CD8-positive, alpha-beta memory T cell (primary cell): ENCODE results near the gene MUCL3. TPM values are rescaled to one million over a fixed set of nuclear protein-coding genes. Genes with fewer than 3 reads are reported as not detected.
A peak's percentile ranks its signal among the peaks of the same experiment; 100 is the strongest.
"Not testable (repeated sequence)": the region's sequence is repeated elsewhere in the genome, so short reads cannot be mapped to it uniquely, and the experiment has no call there.

Experiments used
- CTCF ChIA-PET: fragments of 350-600 bp; sonication (Branson Sonifier 250); formaldehyde crosslinking; loops from one replicate; lab custom pipeline; 2021; ENCODE audit warnings: antibody characterized with exemption; lab: Charles Lee
- POLR2A ChIA-PET: fragments of 350-600 bp; sonication (Branson Sonifier 250); formaldehyde crosslinking; loops from one replicate; lab custom pipeline; 2021; ENCODE audit warnings: antibody characterized with exemption; lab: Charles Lee
- DNase-seq, 5 donors: peaks; one replicate each; pipeline versions ENCODE4 v3.0.0 to v3.0.0-alpha.2; 2020 to 2022; ENCODE audit warnings: mixed read lengths in 1 of 5
- H3K27ac ChIP-seq: one replicate; pipeline ENCODE4 v1.7.0; 2013; ENCODE audit warnings: low read depth, mild to moderate bottlenecking, low read length, moderate library complexity
- H3K27me3 ChIP-seq: 2 replicates; pipeline ENCODE4 v1.7.0; 2013; ENCODE audit warnings: low read length, mild to moderate bottlenecking; ENCODE audit not compliant: insufficient read depth, poor library complexity, severe bottlenecking
- H3K36me3 ChIP-seq: 2 replicates; pipeline ENCODE4 v1.7.0; 2013; ENCODE audit warnings: mild to moderate bottlenecking, low read length, moderate library complexity; ENCODE audit not compliant: insufficient read depth
- H3K4me1 ChIP-seq: 2 replicates; pipeline ENCODE4 v1.7.0; 2013; ENCODE audit warnings: mild to moderate bottlenecking, low read length, moderate library complexity; ENCODE audit not compliant: insufficient read depth
- H3K4me3 ChIP-seq: 2 replicates; pipeline ENCODE4 v1.7.0; 2013; ENCODE audit warnings: mild to moderate bottlenecking, low read length
- H3K9me3 ChIP-seq: 2 replicates; pipeline ENCODE4 v1.7.0; 2013; ENCODE audit warnings: mild to moderate bottlenecking, low read length
- H3K27ac Mint-ChIP-seq, 8 donors: one replicate each; pipeline ENCODE4 v1.8.0; 2020 to 2021; ENCODE audit warnings: mixed read lengths in 8 of 8, mild to moderate bottlenecking in 6 of 8, inconsistent platforms in 3 of 8, moderate library complexity in 3 of 8
- H3K27me3 Mint-ChIP-seq, 2 donors: one replicate each; pipeline ENCODE4 v1.8.0; 2020 to 2021; ENCODE audit warnings: mixed read lengths in 2 of 2, mild to moderate bottlenecking in 1 of 2, moderate library complexity in 1 of 2
- H3K36me3 Mint-ChIP-seq, 3 donors: one replicate each; pipeline ENCODE4 v1.8.0; 2020 to 2021; ENCODE audit warnings: mixed read lengths in 3 of 3, inconsistent platforms in 1 of 3, mild to moderate bottlenecking in 1 of 3
- H3K4me1 Mint-ChIP-seq, 3 donors: one replicate each; pipeline ENCODE4 v1.8.0; 2020 to 2021; ENCODE audit warnings: mixed read lengths in 3 of 3, inconsistent platforms in 1 of 3, mild to moderate bottlenecking in 1 of 3
- H3K4me3 Mint-ChIP-seq, 7 donors: one replicate each; pipeline ENCODE4 v1.8.0; 2020 to 2021; ENCODE audit warnings: mixed read lengths in 7 of 7, mild to moderate bottlenecking in 6 of 7, moderate library complexity in 4 of 7, inconsistent platforms in 2 of 7
- H3K9me3 Mint-ChIP-seq, 5 donors: one replicate each; pipeline ENCODE4 v1.8.0; 2020 to 2022; ENCODE audit warnings: mixed read lengths in 5 of 5, mild to moderate bottlenecking in 3 of 5, moderate library complexity in 2 of 5, inconsistent platforms in 1 of 5
- polyA plus RNA-seq: library from polyadenylated mRNA; unstranded; fragments of 300-500 nt; fragmentation: Illumina TruSeq; gene quantifications from one replicate; pipeline ENCODE4 v1.2.3, GENCODE V29; 2021
- total RNA-seq, 2 experiments: library from RNA; stranded (reverse); gene quantifications; one replicate each; pipeline ENCODE4 v1.2.3, GENCODE V29; 2021

The MUCL3 gene
- total and polyA plus RNA-seq, 3 experiments from 2014 or later = not detected

DNA sequence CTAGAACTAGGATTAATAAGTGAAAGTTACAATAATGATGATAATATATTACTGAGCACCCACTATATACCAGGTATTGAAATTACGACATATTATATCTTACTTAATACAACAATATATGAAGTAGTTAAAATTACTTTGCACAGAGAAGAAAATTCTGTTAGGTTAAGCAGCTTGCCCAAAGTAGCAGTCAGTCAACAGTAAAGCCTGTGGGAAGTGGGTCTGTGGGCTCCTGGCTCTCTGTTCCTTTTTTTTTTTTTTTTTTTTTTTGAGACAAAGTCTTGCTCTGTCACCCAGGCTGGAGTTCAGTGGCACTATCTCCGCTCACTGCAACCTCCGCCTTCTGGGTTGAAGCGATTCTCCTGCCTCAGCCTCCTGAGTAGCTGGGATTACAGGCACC, 37.5 kb upstream of the MUCL3 start:
- Mint-ChIP-seq H3K9me3 (no peaks in the 10 kb centered on the region), H3K36me3 (peaks cover 0 to 18% (median 0%) of the 10 kb centered on the region in 3 donors), H3K4me3 (no peak overlapping the region), H3K27me3 (no peaks in the 10 kb centered on the region), H3K4me1 (peaks cover 9 to 11% (median 10%) of the 10 kb centered on the region in 3 donors), H3K27ac (no peak overlapping the region)
- Histone ChIP-seq H3K4me1 (peaks cover under 1% of the 10 kb centered on the region), H3K4me3 (no peak overlapping the region), H3K27ac (no peak overlapping the region), H3K27me3 (no peaks in the 10 kb centered on the region), H3K9me3 (no peaks in the 10 kb centered on the region), H3K36me3 (no peaks in the 10 kb centered on the region)
- no peak for DNase-seq
- ChIA-PET CTCF (no interaction called here), POLR2A (interaction anchor here (0.7 kb wide), 1 partner anchor 9 kb away, joined by 3 read pairs; no protein-coding TSS in a partner anchor)

DNA sequence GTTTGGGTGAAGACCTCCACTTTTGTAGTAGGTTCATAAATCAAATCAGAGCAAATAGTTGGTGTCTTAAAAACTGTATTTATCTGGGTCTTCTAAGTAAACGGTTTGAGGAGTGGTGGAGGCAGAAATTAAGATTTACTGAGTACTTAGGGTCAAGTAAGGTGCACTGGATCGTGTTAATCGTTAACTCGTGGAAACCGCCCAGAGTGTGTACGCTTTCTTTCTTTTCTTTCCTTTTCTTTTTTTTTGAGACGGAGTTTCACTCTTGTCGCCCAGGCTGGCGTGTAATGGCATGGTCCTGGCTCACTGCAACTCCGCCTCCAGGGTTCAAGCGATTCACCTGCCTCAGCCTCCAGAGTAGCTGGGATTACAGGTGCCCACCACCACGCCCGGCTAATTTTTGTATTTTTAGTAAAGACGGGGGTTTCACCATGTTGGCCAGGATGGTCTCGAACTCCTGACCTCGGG, 33.4 kb upstream of the MUCL3 start:
- Histone ChIP-seq H3K4me1 (peaks cover 11% of the 10 kb centered on the region), H3K4me3 (peak overlapping the region; percentile 99)
- not testable (repeated sequence) for H3K36me3 ChIP-seq, DNase-seq, H3K27me3 ChIP-seq, H3K27me3 Mint-ChIP-seq, H3K9me3 ChIP-seq, H3K9me3 Mint-ChIP-seq, H3K27ac ChIP-seq
- ChIA-PET CTCF (interaction anchor here (0.7 to 1.6 kb wide), 6 partner anchors 16 to 180 kb away, joined by 3 to 5 read pairs (median 3); no protein-coding TSS in a partner anchor), POLR2A (interaction anchor here (1.0 kb wide), 1 partner anchor 48 kb away, joined by 10 read pairs; no protein-coding TSS in a partner anchor)
- Mint-ChIP-seq H3K4me3 (peak overlapping the region; percentile 97 to 100 (median 99)), H3K4me1 (peaks cover 20 to 22% (median 22%) of the 10 kb centered on the region in 3 donors), H3K36me3 (peaks cover 4 to 31% (median 4%) of the 10 kb centered on the region in 3 donors), H3K27ac (peak overlapping the region in 2 of 8 donors; percentile 60 to 94)

GRCh38 chr6:30907758-30908591, 32.8 kb upstream of the MUCL3 start, which contains the start of gene GTF2H4:
Gene GTF2H4 (plus strand): TSS chr6:30908207.
- Mint-ChIP-seq H3K4me1 (peaks cover 20 to 28% (median 22%) of the 10 kb centered on the region in 3 donors), H3K4me3 (peak within 1 kb of the TSS; percentile 97 to 100 (median 99))
- CTCF ChIA-PET = interaction anchor here (0.7 to 1.6 kb wide), 5 partner anchors 17 to 179 kb away, joined by 3 to 5 read pairs (median 3); no protein-coding TSS in a partner anchor

GRCh38 chr6:30908700-30909099, 32.1 kb upstream of the MUCL3 start:
- DNase-seq = no peak
- Mint-ChIP-seq H3K36me3 (peaks cover 4 to 42% (median 4%) of the 10 kb centered on the region in 3 donors), H3K9me3 (no peaks in the 10 kb centered on the region), H3K27ac (peak overlapping the region in 6 of 8 donors; percentile 40 to 94 (median 90)), H3K27me3 (no peaks in the 10 kb centered on the region), H3K4me1 (peaks cover 26 to 35% (median 27%) of the 10 kb centered on the region in 3 donors), H3K4me3 (peak overlapping the region; percentile 97 to 100 (median 99))
- ChIA-PET CTCF (interaction anchor here (0.5 kb wide), 1 partner anchor 235 kb away, joined by 3 read pairs; no protein-coding TSS in a partner anchor), POLR2A (no interaction called here)
- H3K27ac ChIP-seq = peak overlapping the region; percentile 66
- H3K27me3 ChIP-seq = no peaks in the 10 kb centered on the region
- H3K4me3 ChIP-seq = peak overlapping the region; percentile 99
- peaks cover 10% of the 10 kb centered on the region for H3K36me3 ChIP-seq
- H3K9me3 ChIP-seq = no peaks in the 10 kb centered on the region
- H3K4me1 ChIP-seq = peaks cover 11% of the 10 kb centered on the region

More at GRCh38 chr6:30907758-30908591, 32.8 kb upstream of the MUCL3 start, which contains the start of gene GTF2H4:
- H3K36me3 Mint-ChIP-seq = peaks cover 4 to 37% (median 4%) of the 10 kb centered on the region in 3 donors
- peak within 1 kb of the TSS; percentile 40 to 95 (median 92) for H3K27ac Mint-ChIP-seq
- Histone ChIP-seq H3K27me3 (no peaks in the 10 kb centered on the region), H3K4me3 (peak within 1 kb of the TSS; percentile 99), H3K36me3 (peaks cover 10% of the 10 kb centered on the region), H3K4me1 (peaks cover 11% of the 10 kb centered on the region), H3K9me3 (no peaks in the 10 kb centered on the region), H3K27ac (peak within 1 kb of the TSS; percentile 66)
- H3K9me3 Mint-ChIP-seq = no peaks in the 10 kb centered on the region
- POLR2A ChIA-PET = interaction anchor here (1.0 kb wide), 1 partner anchor 48 kb away, joined by 10 read pairs; no protein-coding TSS in a partner anchor
- no peaks in the 10 kb centered on the region for H3K27me3 Mint-ChIP-seq
- DNase-seq = peak; percentile 89 to 94 (median 90)

DNA sequence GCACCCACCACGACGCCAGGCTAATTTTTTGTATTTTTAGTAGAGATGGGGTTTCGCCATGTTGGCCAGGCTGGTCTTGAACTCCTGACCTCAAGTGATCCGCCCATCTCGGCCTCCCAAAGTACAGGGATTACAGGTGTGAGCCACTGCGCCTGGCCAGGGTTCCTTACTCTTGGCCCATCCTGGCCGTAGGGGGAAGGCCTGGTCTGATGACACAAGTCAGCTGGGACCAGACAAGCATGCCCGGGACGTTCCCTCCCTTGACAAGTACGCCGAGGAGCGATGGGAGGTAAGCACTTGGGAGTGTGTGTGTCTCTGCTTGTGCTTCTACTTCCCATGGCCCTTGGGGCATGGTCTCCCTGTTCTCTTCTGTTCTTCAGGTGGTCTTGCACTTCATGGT, 30.3 kb upstream of the MUCL3 start:
- peaks cover 22% of the 10 kb centered on the region for H3K4me1 ChIP-seq
- H3K36me3 ChIP-seq, DNase-seq, H3K4me3 ChIP-seq, POLR2A ChIA-PET, H3K27me3 Mint-ChIP-seq, H3K27ac ChIP-seq, H3K27me3 ChIP-seq, H3K9me3 ChIP-seq, H3K9me3 Mint-ChIP-seq, H3K27ac Mint-ChIP-seq: not testable (repeated sequence)
- H3K4me3 Mint-ChIP-seq = peak overlapping the region in 2 of 7 donors; percentile 51 to 97
- peaks cover 35 to 51% (median 42%) of the 10 kb centered on the region in 3 donors for H3K4me1 Mint-ChIP-seq
- CTCF ChIA-PET = interaction anchor here (1.4 kb wide), 1 partner anchor 8 kb away, joined by 3 read pairs; no protein-coding TSS in a partner anchor
- peaks cover 4 to 44% (median 4%) of the 10 kb centered on the region in 3 donors for H3K36me3 Mint-ChIP-seq

DNA sequence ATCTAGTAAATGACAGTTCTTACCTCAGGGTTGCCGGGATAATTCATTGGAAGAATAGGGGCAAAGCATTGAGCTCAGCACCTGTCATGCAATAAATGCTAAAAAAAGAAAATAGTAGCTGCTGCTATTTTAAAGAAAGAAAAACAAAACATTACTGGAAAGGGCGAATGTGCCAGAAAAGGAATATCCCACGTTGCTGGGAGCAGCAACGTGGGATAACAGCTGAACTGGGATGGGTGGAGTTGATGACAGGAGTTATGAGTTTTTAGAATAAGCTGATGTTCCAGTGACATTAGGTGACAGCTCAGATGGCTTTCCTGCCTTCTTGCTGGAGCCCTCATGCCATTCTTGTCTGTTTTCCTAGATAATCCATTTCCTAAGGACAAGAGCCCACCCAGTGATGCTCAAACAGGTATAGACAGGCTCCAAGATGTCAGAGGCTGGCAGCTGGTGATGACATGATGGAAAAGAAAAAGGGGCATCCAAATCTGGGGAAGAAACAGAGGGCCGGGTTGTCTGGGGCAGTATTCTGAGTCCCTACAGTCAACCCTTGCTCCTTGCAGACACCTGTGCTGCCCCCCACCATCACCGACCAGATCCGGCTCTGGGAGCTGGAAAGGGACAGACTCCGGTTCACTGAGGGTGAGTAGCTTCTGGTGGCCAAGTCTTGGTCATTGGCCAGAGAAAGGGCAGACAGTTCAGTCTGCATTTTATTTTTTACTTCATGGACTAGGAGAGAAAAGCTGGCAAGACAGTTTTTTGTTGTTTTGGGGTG, 27.8 kb upstream of the MUCL3 start:
- H3K9me3 ChIP-seq = no peaks in the 10 kb centered on the region
- DNase-seq = no peak
- H3K27me3 Mint-ChIP-seq = peaks cover 0 to 3% of the 10 kb centered on the region in 2 donors
- no peaks in the 10 kb centered on the region for H3K9me3 Mint-ChIP-seq
- peak overlapping the region; percentile 82 to 97 (median 93) for H3K4me3 Mint-ChIP-seq
- POLR2A ChIA-PET = interaction anchor here (2.1 kb wide), 1 partner anchor 43 kb away, joined by 12 read pairs; no protein-coding TSS in a partner anchor
- H3K4me3 ChIP-seq = peak overlapping the region; percentile 94
- H3K27ac Mint-ChIP-seq = peak overlapping the region in 7 of 8 donors; percentile 43 to 90 (median 74)
- CTCF ChIA-PET = interaction anchor here (0.7 to 2.2 kb wide), 8 partner anchors 42 to 454 kb away, joined by 3 to 9 read pairs (median 4); no protein-coding TSS in a partner anchor
- H3K27ac ChIP-seq = no peak overlapping the region
- peaks cover 22% of the 10 kb centered on the region for H3K4me1 ChIP-seq
- H3K4me1 Mint-ChIP-seq = peaks cover 43 to 60% (median 54%) of the 10 kb centered on the region in 3 donors
- H3K36me3 ChIP-seq = peaks cover 22% of the 10 kb centered on the region
- H3K36me3 Mint-ChIP-seq = peaks cover 4 to 65% (median 4%) of the 10 kb centered on the region in 3 donors
- no peaks in the 10 kb centered on the region for H3K27me3 ChIP-seq

GRCh38 chr6:30913721-30914075, 27.1 kb upstream of the MUCL3 start:
- Mint-ChIP-seq H3K27ac (peak overlapping the region in 7 of 8 donors; percentile 68 to 90 (median 82)), H3K36me3 (peaks cover 4 to 64% (median 4%) of the 10 kb centered on the region in 3 donors), H3K4me3 (peak overlapping the region; percentile 82 to 97 (median 93)), H3K27me3 (peaks cover 0 to 3% of the 10 kb centered on the region in 2 donors), H3K4me1 (peaks cover 36 to 52% (median 51%) of the 10 kb centered on the region in 3 donors), H3K9me3 (no peaks in the 10 kb centered on the region)
- H3K4me1 ChIP-seq = peaks cover 17% of the 10 kb centered on the region
- ChIA-PET CTCF (interaction anchor here (0.7 to 2.2 kb wide), 9 partner anchors 9 to 453 kb away, joined by 3 to 9 read pairs (median 4); no protein-coding TSS in a partner anchor), POLR2A (interaction anchor here (0.8 to 2.1 kb wide), 2 partner anchors 42 to 373 kb away, joined by 5 to 12 read pairs; no protein-coding TSS in a partner anchor)
- no peaks in the 10 kb centered on the region for H3K27me3 ChIP-seq
- H3K36me3 ChIP-seq = peaks cover 26% of the 10 kb centered on the region
- H3K4me3 ChIP-seq = peak overlapping the region; percentile 94
- no peaks in the 10 kb centered on the region for H3K9me3 ChIP-seq
- DNase-seq = no peak
- no peak overlapping the region for H3K27ac ChIP-seq
